ENCODE data around the gene TTBK2. TPM values are rescaled to one million over a fixed set of nuclear protein-coding genes. Genes with fewer than 3 reads are reported as not detected.

Gene TTBK2
- polyA plus RNA-seq, 3 donors: 3.7 to 9.0 (median 5.7) TPM

GRCh38 chr15:42785569-42785968 lies 135.0 kb downstream of the TTBK2 start:
- TF ChIP-seq CTCF (IDR thresholded peaks at IDR 0.05): no peak
- Histone ChIP-seq H3K36me3 (replicated peaks in 1 of 2; ENCODE audit: control insufficient read depth in 1 of 2, insufficient read depth in 2 of 2, low read length in 2 of 2) (peaks cover 11 to 48% of the 10 kb centered on the region in 2 donors), H3K79me2 (ENCODE audit: insufficient read depth, low read length) (no peaks in the 10 kb centered on the region), H2AFZ (ENCODE audit: insufficient read depth, low read depth, low read length, poor library complexity, severe bottlenecking) (no peak overlapping the region), H3K4me3 (replicated peaks in 1 of 3; ENCODE audit: low read depth in 2 of 3, low read length in 3 of 3) (no peak overlapping the region), H3K9ac (ENCODE audit: insufficient read depth, low read length, poor library complexity, severe bottlenecking) (no peak overlapping the region), H3K4me2 (replicated peaks; ENCODE audit: extremely low read depth, low read length, poor library complexity, severe bottlenecking) (no peak overlapping the region), H3K27ac (ENCODE audit: low read depth in 1 of 2, low read length in 2 of 2) (no peak overlapping the region), H3K9me3 (replicated peaks in 1 of 2; ENCODE audit: control insufficient read depth in 1 of 2, insufficient read depth in 1 of 2, low read length in 2 of 2) (no peaks in the 10 kb centered on the region), H3K27me3 (ENCODE audit: control insufficient read depth in 2 of 2, insufficient read depth in 2 of 2, low read length in 2 of 2) (no peaks in the 10 kb centered on the region), H3K4me1 (ENCODE audit: control insufficient read depth in 1 of 2, insufficient read depth in 2 of 2, low read length in 2 of 2) (no peaks in the 10 kb centered on the region), H4K20me1 (ENCODE audit: insufficient read depth, low read length) (no peaks in the 10 kb centered on the region)
- 100% methylated on average over 1 of the region's 2 CpGs for whole genome bisulfite sequencing (ENCODE audit: insufficient coverage)
- H3K27ac Mint-ChIP-seq: no peak overlapping the region
- intact Hi-C loops (cut with micrococcal nuclease): no loop called here
- H3K9me3 Mint-ChIP-seq: no peaks in the 10 kb centered on the region
- DNase-seq: no peak
- H3K4me3 Mint-ChIP-seq: no peak overlapping the region
- peaks cover 28 to 30% of the 10 kb centered on the region in 2 donors for H3K36me3 Mint-ChIP-seq
- H3K4me1 Mint-ChIP-seq: peaks cover 7% of the 10 kb centered on the region
- H3K27me3 Mint-ChIP-seq (ENCODE audit: low read depth in 3 of 3): no peaks in the 10 kb centered on the region

- no peak overlapping the region for H3K4me2 ChIP-seq (replicated peaks; ENCODE audit: extremely low read depth, low read length, poor library complexity, severe bottlenecking)
- H2AFZ ChIP-seq (ENCODE audit: insufficient read depth, low read depth, low read length, poor library complexity, severe bottlenecking): no peak overlapping the region
- H3K9ac ChIP-seq (ENCODE audit: insufficient read depth, low read length, poor library complexity, severe bottlenecking): no peak overlapping the region
- no peaks in the 10 kb centered on the region for H3K79me2 ChIP-seq (ENCODE audit: insufficient read depth, low read length)
- H3K4me1 Mint-ChIP-seq: peaks cover 7% of the 10 kb centered on the region
- H3K27me3 ChIP-seq (ENCODE audit: control insufficient read depth in 2 of 2, insufficient read depth in 2 of 2, low read length in 2 of 2): no peaks in the 10 kb centered on the region
- no peak for TF ChIP-seq CTCF (IDR thresholded peaks at IDR 0.05)
- H3K9me3 ChIP-seq (replicated peaks in 1 of 2; ENCODE audit: control insufficient read depth in 1 of 2, insufficient read depth in 1 of 2, low read length in 2 of 2): no peaks in the 10 kb centered on the region
- no peaks in the 10 kb centered on the region for H3K4me1 ChIP-seq (ENCODE audit: control insufficient read depth in 1 of 2, insufficient read depth in 2 of 2, low read length in 2 of 2)
- no peaks in the 10 kb centered on the region for H3K27me3 Mint-ChIP-seq (ENCODE audit: low read depth in 3 of 3)
- no CpG with 5 or more reads among the region's 1 CpG for WGBS (ENCODE audit: insufficient coverage)
- peaks cover 32 to 35% of the 10 kb centered on the region in 2 donors for H3K36me3 Mint-ChIP-seq
- no peaks in the 10 kb centered on the region for H4K20me1 ChIP-seq (ENCODE audit: insufficient read depth, low read length)
- no peak for DNase-seq
- H3K27ac Mint-ChIP-seq: peak overlapping the region in 2 of 7 donors; percentile 10 to 20
- no peak overlapping the region for H3K4me3 Mint-ChIP-seq
- peaks cover 11 to 45% of the 10 kb centered on the region in 2 donors for H3K36me3 ChIP-seq (replicated peaks in 1 of 2; ENCODE audit: control insufficient read depth in 1 of 2, insufficient read depth in 2 of 2, low read length in 2 of 2)
- no peaks in the 10 kb centered on the region for H3K9me3 Mint-ChIP-seq
- H3K27ac ChIP-seq (ENCODE audit: low read depth in 1 of 2, low read length in 2 of 2): no peak overlapping the region
- intact Hi-C loops (cut with micrococcal nuclease): no loop called here
- no peak overlapping the region for H3K4me3 ChIP-seq (replicated peaks in 1 of 3; ENCODE audit: low read depth in 2 of 3, low read length in 3 of 3)
Observed at GRCh38 chr15:42784705-42785104, 135.9 kb downstream of the TTBK2 start.
